ENCODE results near the gene CYB5A.
"Not testable (repeated sequence)": the region's sequence is repeated elsewhere in the genome, so short reads cannot be mapped to it uniquely, and the experiment has no call there.

Gene CYB5A

GRCh38 chr18:74303306-74303705 lies 11.5 kb upstream of the CYB5A start:
- no peak for DNase-seq (ENCODE audit: low read depth, low spot score)
- no peak overlapping the region for H3K4me3 ChIP-seq (ENCODE audit: low read length)

GRCh38 chr18:74299746-74300145 lies 8.0 kb upstream of the CYB5A start:
- H3K4me3 ChIP-seq (ENCODE audit: low read length): no peak overlapping the region
- DNase-seq (ENCODE audit: low read depth, low spot score): no peak

DNA sequence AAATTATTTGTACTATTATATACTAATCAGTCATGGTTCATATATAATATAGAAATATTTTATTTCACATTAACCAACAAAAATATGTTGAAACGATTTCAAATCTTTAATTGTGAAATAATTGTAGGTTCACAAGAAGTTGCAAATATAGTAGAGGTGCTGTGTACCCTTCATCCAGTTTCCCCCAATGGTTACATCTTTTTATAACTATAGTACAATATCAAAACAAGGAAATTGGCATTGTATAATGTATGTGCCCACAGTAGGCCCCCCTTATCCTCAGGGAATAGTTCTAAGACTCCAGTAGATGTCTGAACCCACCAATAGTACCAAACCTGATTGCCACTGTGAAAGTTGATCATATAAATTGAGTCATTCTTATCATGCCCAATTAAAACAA lies 7.4 kb upstream of the CYB5A start:
- no peak for DNase-seq (ENCODE audit: low read depth, low spot score)
- no peak overlapping the region for H3K4me3 ChIP-seq (ENCODE audit: low read length)

GRCh38 chr18:74294526-74294925 lies 2.8 kb upstream of the CYB5A start:
- no peak overlapping the region for H3K4me3 ChIP-seq (ENCODE audit: low read length)
- DNase-seq (ENCODE audit: low read depth, low spot score): no peak

DNA sequence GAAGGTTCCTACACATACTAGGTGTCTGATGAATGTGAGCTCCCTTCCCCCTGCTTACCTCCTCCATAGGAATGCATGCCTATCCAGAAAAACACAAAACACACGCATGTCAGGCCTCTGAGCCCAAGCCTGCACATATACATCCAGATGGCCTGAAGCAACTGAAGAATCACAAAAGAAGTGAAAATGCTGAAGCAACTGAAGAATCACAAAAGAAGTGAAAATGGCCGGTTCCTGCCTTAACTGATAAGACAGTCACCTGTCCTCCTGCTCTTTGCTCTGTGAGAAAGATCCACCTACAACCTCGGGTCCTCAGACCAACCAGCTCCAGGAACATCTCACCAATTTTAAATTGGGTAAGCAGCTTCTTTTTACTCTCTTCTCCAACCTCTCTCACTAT lies 1.2 kb upstream of the CYB5A start:
- H3K4me3 ChIP-seq (ENCODE audit: low read length); DNase-seq (ENCODE audit: low read depth, low spot score): not testable (repeated sequence)

DNA sequence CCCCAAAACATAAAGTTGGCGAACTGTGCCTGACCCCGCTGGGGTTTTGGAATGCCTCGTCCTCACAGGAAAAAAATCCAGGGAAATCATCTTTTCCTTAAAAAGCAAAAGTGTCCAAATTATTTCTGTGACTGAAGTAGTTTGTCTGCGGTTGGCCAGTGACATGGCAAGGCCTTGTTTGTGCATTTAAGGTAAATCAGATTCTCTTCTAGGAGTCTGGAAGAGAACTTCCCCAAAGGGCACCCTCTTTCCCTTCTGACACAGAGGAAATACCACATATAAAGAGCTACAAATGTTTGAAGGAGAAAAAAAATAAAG lies 737 bp upstream of the CYB5A start:
- peak overlapping the region; percentile 67 for H3K4me3 ChIP-seq (ENCODE audit: low read length)
- DNase-seq (ENCODE audit: low read depth, low spot score): no peak

- H3K4me3 ChIP-seq (ENCODE audit: low read length): peak overlapping the region; percentile 67
- DNase-seq (ENCODE audit: low read depth, low spot score): no peak
These were observed 342 bp downstream of the CYB5A start for GRCh38 chr18:74291472-74291770.

GRCh38 chr18:74290794-74291471 lies 830 bp downstream of the CYB5A start:
- no peak for DNase-seq (ENCODE audit: low read depth, low spot score)

DNA sequence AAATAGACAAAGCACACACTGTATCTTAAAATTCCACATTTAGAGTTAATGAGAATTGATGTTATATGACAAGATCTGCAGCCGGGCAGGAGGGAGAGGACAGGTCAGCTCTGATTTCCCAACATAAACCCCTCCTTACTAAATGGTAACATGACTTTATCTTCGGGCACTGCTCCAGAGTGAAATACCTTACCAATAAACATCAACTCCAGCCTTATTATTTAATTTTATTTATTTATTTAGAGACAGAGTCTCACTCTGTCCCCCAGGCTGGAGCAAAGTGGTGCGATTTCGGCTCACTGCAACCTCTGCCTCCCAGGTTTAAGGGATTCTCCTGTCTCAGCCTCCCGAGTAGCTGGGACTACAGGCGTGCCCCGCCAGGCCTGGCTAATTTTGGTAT lies 1.7 kb downstream of the CYB5A start:
- H3K4me3 ChIP-seq (ENCODE audit: low read length): no peak overlapping the region
- DNase-seq (ENCODE audit: low read depth, low spot score): no peak

More at GRCh38 chr18:74290794-74291471, 830 bp downstream of the CYB5A start:
- H3K4me3 ChIP-seq (ENCODE audit: low read length): peak overlapping the region; percentile 67

DNA sequence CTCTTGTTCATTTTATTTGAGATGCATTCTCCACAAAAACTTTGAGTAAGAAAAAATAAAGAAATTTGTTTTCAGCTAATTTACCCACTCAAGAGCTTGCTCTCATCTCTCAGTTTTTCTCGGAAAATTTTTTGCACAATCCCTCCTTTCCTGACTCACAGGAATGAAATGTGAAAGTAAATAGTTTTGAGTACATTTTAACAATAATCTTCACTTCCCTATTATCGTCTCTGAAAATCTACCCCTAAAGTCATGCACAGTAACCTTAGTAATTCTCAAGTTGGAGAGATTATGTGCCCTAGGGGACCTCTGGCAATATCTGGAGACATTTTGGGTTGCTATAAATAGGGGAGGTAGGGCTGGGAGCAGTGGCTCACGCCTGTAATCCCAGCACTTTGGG lies 2.6 kb downstream of the CYB5A start:
- H3K4me3 ChIP-seq (ENCODE audit: low read length): no peak overlapping the region
- no peak for DNase-seq (ENCODE audit: low read depth, low spot score)

DNA sequence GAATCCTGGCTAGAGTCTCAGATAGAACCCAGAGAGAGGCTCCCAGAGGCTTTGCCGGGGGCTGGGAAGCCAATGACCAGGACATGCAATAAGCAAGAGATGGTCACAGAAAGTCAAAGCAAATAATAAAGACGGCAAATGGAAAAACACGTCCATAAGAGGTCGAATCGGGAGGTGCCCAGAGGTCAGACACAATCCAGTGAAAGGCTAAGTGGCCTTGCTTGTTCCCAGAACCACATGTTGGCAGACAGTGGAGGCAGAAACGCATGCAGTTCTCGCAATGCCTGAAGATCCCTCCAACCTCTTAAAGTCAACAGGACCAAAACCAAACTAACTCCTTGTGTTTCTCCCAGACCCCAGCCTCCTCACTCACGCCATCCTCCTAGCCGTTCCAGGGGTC lies 3.0 kb downstream of the CYB5A start:
- no peak for DNase-seq (ENCODE audit: low read depth, low spot score)
- no peak overlapping the region for H3K4me3 ChIP-seq (ENCODE audit: low read length)

GRCh38 chr18:74288041-74288440 lies 3.7 kb downstream of the CYB5A start:
- no peak overlapping the region for H3K4me3 ChIP-seq (ENCODE audit: low read length)

GRCh38 chr18:74286856-74287255 lies 4.9 kb downstream of the CYB5A start:
- peak; percentile 43 for DNase-seq (ENCODE audit: low read depth, low spot score)
- H3K4me3 ChIP-seq (ENCODE audit: low read length): no peak overlapping the region

More at GRCh38 chr18:74288041-74288440, 3.7 kb downstream of the CYB5A start:
- no peak for DNase-seq (ENCODE audit: low read depth, low spot score)

DNA sequence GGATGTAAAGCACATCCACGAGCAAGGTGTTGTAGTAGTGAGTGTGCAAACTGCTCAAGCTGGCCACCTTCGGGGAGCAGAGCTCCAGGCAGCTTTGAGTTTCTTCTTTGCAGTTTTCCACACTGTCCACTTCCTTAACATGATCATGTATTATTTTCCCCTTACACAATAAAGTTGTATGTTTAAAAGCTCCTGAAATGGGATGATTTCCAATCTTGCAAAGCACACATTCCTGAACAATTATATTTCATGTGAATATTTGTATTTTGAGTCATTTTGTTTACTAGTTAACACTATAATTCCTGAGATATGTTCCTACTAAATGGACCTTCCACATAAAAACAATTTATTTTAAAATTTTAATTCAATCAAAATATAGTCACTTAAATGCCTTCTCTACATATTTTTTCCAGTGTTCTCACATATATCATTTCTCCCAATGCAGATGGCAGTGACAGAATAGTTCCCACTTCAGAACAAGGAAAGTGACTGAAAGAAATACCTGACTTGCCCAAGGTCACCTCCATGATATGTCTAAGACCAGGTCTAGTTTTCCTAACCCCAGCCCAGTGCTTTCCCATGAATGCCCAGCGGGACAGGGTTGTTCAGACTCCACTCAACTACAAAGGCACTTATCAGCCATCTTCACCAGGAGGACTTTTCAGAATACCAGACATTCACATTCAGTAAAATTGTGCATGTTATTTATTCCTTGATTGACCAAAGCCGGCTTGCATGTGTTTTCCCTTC lies 5.5 kb downstream of the CYB5A start:
- no peak for DNase-seq (ENCODE audit: low read depth, low spot score)
- no peak overlapping the region for H3K4me3 ChIP-seq (ENCODE audit: low read length)

- not testable (repeated sequence) for H3K4me3 ChIP-seq (ENCODE audit: low read length); DNase-seq (ENCODE audit: low read depth, low spot score)
These were observed 6.2 kb downstream of the CYB5A start for GRCh38 chr18:74285583-74285982.

DNA sequence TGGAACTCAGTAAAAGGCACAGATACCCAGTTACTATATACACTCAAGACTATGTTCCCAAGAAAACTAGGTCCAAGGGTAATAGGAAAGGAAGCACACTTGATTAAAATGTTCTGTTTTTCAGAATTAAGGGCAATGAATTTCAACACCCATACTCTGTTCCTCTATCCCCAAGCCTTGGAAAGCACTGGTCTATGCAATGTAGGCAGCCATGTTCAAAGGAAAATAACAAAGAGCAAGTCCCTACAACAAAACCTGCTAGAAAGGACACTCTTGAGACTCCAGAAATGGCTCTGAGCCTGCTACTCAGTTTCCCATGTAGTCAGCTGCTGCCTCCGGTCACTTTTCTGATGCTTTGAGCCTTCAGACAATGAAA lies 6.8 kb downstream of the CYB5A start:
- no peak for DNase-seq (ENCODE audit: low read depth, low spot score)
- no peak overlapping the region for H3K4me3 ChIP-seq (ENCODE audit: low read length)

DNA sequence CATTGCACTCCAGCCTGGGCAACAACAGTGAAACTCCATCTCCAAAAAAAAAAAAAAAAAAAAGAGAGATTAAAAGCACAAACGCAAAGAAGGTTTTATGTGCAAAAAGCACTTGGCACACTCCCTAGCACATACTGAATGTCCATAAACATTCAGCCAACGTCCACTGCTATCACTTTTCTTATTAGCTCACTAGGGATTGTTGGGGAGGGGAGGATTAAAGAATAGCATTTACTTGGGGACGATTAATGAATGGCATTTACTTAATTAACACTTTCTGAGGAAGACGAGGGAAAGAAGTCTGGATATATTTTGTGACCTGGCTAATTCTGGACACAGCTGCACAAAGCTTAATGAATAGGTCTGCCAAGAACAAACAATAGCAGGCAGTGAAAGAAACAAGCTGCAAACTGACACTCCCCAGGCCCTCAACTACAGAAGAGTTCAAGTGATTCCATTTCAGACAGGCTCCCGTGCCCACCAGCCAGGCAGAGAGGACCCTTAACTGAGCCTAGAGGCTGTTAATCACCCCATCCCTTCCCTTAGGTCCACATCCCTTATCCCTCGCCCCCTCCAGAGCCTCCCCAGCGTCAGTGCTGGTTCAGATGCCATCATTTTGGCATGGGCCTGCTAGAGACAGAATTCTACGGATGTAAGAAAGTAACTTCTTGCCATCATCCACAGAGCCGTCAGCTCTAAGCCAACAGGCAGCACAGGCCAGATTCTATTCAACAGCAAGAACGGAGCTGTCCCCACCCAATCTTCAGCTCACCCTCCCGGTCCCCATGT lies 7.4 kb downstream of the CYB5A start:
- DNase-seq (ENCODE audit: low read depth, low spot score): no peak
- H3K4me3 ChIP-seq (ENCODE audit: low read length): no peak overlapping the region

DNA sequence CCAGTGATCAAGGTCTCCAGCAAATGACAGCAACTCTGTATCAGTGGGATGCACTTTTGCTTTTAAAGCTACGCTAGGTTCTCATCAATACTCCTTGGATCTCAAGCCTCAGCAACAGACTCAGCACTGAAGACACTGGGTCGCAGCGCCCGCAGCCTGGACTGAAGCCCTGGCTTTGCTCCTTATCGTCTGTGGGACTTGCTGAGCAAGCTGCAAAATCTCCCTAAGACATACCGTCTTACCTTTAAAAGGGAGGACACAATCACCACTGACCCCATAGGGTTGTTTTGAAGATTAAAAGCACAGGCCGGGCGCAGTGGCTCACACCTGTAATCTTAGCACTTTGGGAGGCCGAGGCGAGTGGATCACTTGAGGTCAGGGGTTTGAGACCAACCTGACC lies 8.1 kb downstream of the CYB5A start:
- H3K4me3 ChIP-seq (ENCODE audit: low read length): no peak overlapping the region
- DNase-seq (ENCODE audit: low read depth, low spot score): no peak

DNA sequence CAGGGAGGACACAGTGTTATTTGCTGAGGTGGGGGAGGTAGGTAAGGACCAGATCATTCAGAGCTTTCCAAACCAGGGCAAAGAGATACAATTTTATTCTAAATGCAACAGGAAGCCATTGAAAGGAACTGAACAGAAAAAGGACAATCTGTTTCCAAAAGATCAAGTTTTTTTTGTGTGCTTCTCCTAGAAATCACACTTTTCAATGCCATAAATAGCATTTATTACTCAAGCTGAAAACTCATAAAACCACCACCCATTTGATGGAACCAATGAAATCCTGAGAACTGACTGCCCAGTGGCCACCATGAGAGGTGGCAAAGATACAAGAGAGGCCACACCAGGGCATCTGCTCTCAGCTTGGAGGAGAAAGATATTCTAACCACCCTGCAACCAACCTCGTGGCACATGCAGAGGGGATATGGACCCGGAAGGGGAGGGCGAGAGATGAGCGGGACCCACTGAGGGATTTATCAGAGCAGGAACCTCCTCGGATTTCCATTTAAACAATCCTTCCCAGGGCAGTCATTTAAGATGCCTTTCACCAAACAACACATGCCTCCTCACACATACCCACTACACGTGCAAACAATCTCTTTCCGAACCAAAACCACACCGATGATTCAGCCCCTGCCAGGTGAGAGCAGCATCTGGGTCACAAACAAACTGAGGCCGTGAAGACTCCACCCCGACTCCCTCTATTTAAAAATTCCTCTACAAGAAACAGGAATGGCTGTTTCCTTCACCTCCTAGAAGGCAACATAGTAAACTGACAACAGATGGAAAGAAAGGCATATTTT lies 8.8 kb downstream of the CYB5A start:
- no peak for DNase-seq (ENCODE audit: low read depth, low spot score)
- H3K4me3 ChIP-seq (ENCODE audit: low read length): no peak overlapping the region

Measured in Jurkat, Clone E6-1 (cell line).